HG02588 (cell line): ENCODE results near the gene BCKDK.
"Not testable (repeated sequence)": the region's sequence is repeated elsewhere in the genome, so short reads cannot be mapped to it uniquely, and the experiment has no call there.

Source experiments
- ATAC-seq: cut with Tn5 transposase; IDR thresholded peaks from one replicate; pipeline ENCODE4 v1.9.1; 2021; ENCODE audit warnings: mild to moderate bottlenecking, moderate library complexity; ENCODE audit not compliant: unreplicated experiment

Gene BCKDK

GRCh38 chr16:31120129-31120528, 11.9 kb downstream of the BCKDK start:
- no peak for ATAC-seq

- ATAC-seq, result no peak
Observed at GRCh38 chr16:31125844-31126243, 17.7 kb downstream of the BCKDK start.

GRCh38 chr16:31127182-31127581, 19.0 kb downstream of the BCKDK start:
- ATAC-seq, result no peak

- no peak for ATAC-seq
Observed at GRCh38 chr16:31128711-31129567, 20.8 kb downstream of the BCKDK start.

- no peak for ATAC-seq
Observed at GRCh38 chr16:31129568-31130335, 21.6 kb downstream of the BCKDK start.

- no peak for ATAC-seq
Observed at GRCh38 chr16:31130336-31130891, 22.2 kb downstream of the BCKDK start.

- ATAC-seq, result no peak
Observed at GRCh38 chr16:31130899-31131298, 22.7 kb downstream of the BCKDK start.

GRCh38 chr16:31131416-31131815, 23.2 kb downstream of the BCKDK start:
- ATAC-seq, result no peak

GRCh38 chr16:31131841-31132271, 23.7 kb downstream of the BCKDK start:
- ATAC-seq, result no peak

GRCh38 chr16:31132303-31132979, 24.3 kb downstream of the BCKDK start:
- ATAC-seq, result no peak

GRCh38 chr16:31133046-31133501, 24.9 kb downstream of the BCKDK start:
- no peak for ATAC-seq

- no peak for ATAC-seq
Observed at GRCh38 chr16:31134091-31134571, 25.9 kb downstream of the BCKDK start.

- ATAC-seq, result no peak
Observed at GRCh38 chr16:31134625-31135534, 26.7 kb downstream of the BCKDK start.

GRCh38 chr16:31135535-31136286, 27.5 kb downstream of the BCKDK start, which contains the start of gene PRSS8:
Gene PRSS8 (minus strand): TSS chr16:31135727. CDS start chr16:31135498, 229 bp downstream.
- ATAC-seq, result no peak

GRCh38 chr16:31136287-31136662, 28.1 kb downstream of the BCKDK start:
- ATAC-seq, result no peak

- ATAC-seq, result not testable (repeated sequence)
Observed at GRCh38 chr16:31136822-31137499, 28.8 kb downstream of the BCKDK start.

GRCh38 chr16:31138621-31139578, 30.7 kb downstream of the BCKDK start:
- no peak for ATAC-seq
